Peyer's patch (tissue), 4 donors: ENCODE measurements around the gene RPL11. TPM values are rescaled to one million over a fixed set of nuclear protein-coding genes. Genes with fewer than 3 reads are reported as not detected.

Source experiments
- DNase-seq, 3 donors: peaks; one replicate each; pipeline ENCODE4 v3.0.0-alpha.2; 2017 to 2019
- H3K27ac ChIP-seq, 4 donors: fragments of 200-600 bp; sonication (generic); one replicate each; pipeline ENCODE4 v1.5.1; 2016 to 2019
- H3K27me3 ChIP-seq, 2 donors: fragments of 200-600 bp; sonication (generic); one replicate each; pipeline ENCODE4 v1.5.1; 2019
- H3K36me3 ChIP-seq, 3 donors: fragments of 200-600 bp; sonication (generic); one replicate each; pipeline ENCODE4 v1.5.1; 2016 to 2019
- H3K4me1 ChIP-seq, 4 donors: fragments of 200-600 bp; sonication (generic); one replicate each; pipeline ENCODE4 v1.5.1; 2016 to 2019
- H3K4me3 ChIP-seq, 4 donors: fragments of 200-600 bp; sonication (generic); 1 replicate in 3 of 4; 2 replicates in 1 of 4; pipeline ENCODE4 v1.5.1; 2016 to 2019; ENCODE audit warnings: mild to moderate bottlenecking in 1 of 4
- H3K9me3 ChIP-seq, 4 donors: fragments of 200-600 bp; sonication (generic); one replicate each; pipeline ENCODE4 v1.5.1; 2016 to 2019; ENCODE audit warnings: mild to moderate bottlenecking in 1 of 4
- POLR2A ChIP-seq, 2 donors: fragments of 450-650 bp; IDR thresholded peaks; one replicate each; pipeline ENCODE4 v1.5.1; 2017; ENCODE audit warnings: antibody characterized with exemption in 2 of 2, mild to moderate bottlenecking in 2 of 2, moderate library complexity in 2 of 2
- total RNA-seq, 4 donors: library from RNA; depleted of rRNA; stranded (reverse); fragments of >200 nt; gene quantifications; one replicate each; pipeline ENCODE4 v1.1.0, GENCODE V29; 2016
- TF ChIP-seq, protein P1 (sequence below), 6 experiments: fragments of 450-650 bp in 4 of 6; fragments of 200-600 bp in 2 of 6; sonication (generic) in 1 of 6; IDR thresholded peaks; one replicate each; pipeline ENCODE4 v1.5.1; 2017 to 2019; ENCODE audit warnings: antibody characterized with exemption in 6 of 6, mild to moderate bottlenecking in 3 of 6, moderate library complexity in 1 of 6

The RPL11 gene
- total RNA-seq, 4 donors from 2014 or later, result 339 to 882 (median 437) TPM

DNA sequence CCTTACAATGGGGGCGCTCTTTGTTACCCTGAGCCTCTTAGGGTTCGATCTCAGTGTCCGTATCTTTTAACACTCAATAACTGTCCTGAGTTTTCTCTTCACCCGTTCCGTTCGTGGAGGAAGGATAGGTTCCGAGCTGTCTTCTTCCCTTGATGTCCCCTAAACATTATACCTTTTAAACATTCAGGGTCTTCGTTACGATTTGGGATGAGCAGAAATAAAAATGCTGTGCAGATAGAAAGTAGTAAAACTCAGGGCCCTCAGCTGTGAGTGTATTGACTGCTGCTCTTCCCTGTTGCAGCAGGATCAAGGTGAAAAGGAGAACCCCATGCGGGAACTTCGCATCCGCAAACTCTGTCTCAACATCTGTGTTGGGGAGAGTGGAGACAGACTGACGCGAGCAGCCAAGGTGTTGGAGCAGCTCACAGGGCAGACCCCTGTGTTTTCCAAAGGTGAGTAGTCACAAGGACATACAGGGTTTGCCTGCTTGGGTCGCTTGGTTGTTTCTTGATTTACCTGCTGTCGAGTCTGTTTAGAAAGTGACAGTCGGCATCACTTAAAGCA is 784 bp downstream of the RPL11 start:
- TF ChIP-seq, protein P1, sequence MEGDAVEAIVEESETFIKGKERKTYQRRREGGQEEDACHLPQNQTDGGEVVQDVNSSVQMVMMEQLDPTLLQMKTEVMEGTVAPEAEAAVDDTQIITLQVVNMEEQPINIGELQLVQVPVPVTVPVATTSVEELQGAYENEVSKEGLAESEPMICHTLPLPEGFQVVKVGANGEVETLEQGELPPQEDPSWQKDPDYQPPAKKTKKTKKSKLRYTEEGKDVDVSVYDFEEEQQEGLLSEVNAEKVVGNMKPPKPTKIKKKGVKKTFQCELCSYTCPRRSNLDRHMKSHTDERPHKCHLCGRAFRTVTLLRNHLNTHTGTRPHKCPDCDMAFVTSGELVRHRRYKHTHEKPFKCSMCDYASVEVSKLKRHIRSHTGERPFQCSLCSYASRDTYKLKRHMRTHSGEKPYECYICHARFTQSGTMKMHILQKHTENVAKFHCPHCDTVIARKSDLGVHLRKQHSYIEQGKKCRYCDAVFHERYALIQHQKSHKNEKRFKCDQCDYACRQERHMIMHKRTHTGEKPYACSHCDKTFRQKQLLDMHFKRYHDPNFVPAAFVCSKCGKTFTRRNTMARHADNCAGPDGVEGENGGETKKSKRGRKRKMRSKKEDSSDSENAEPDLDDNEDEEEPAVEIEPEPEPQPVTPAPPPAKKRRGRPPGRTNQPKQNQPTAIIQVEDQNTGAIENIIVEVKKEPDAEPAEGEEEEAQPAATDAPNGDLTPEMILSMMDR (IDR thresholded peaks at IDR 0.05), result no peak
- TF ChIP-seq POLR2A (IDR thresholded peaks at IDR 0.05), result no peak
- peaks cover 0 to 45% (median 0%) of the 10 kb centered on the region in 3 donors for H3K36me3 ChIP-seq
- H3K4me1 ChIP-seq, result peaks cover 0 to 43% (median 11%) of the 10 kb centered on the region in 4 donors
- H3K4me3 ChIP-seq, result peak overlapping the region; percentile 56 to 80 (median 72)
- H3K27me3 ChIP-seq, result no peaks in the 10 kb centered on the region
- DNase-seq, result no peak
- no peaks in the 10 kb centered on the region for H3K9me3 ChIP-seq
- peak overlapping the region; percentile 73 to 82 (median 79) for H3K27ac ChIP-seq

DNA sequence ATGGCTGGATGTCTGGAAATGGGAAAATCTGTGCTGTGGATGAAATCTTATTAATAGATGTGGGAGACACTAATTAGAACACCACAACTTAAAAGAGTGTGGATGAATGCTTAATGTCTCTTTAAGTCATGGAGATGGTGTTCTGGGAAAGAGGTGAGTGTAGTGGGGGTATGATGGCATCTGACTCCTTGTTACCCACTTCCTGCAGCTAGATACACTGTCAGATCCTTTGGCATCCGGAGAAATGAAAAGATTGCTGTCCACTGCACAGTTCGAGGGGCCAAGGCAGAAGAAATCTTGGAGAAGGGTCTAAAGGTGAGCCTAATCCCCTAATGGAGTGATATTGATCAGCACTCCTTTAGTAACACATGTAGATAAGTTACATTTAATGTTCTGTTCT is 2.0 kb downstream of the RPL11 start:
- TF ChIP-seq, protein P1 (IDR thresholded peaks at IDR 0.05), result no peak
- no peak for TF ChIP-seq POLR2A (IDR thresholded peaks at IDR 0.05)
- H3K4me3 ChIP-seq, result peak overlapping the region in 1 of 4 donors; percentile 76
- no peak overlapping the region for H3K27ac ChIP-seq
- H3K4me1 ChIP-seq, result peaks cover 0 to 43% (median 11%) of the 10 kb centered on the region in 4 donors
- H3K36me3 ChIP-seq, result peaks cover 0 to 57% (median 0%) of the 10 kb centered on the region in 3 donors
- no peak for DNase-seq
- no peaks in the 10 kb centered on the region for H3K9me3 ChIP-seq
- no peaks in the 10 kb centered on the region for H3K27me3 ChIP-seq

DNA sequence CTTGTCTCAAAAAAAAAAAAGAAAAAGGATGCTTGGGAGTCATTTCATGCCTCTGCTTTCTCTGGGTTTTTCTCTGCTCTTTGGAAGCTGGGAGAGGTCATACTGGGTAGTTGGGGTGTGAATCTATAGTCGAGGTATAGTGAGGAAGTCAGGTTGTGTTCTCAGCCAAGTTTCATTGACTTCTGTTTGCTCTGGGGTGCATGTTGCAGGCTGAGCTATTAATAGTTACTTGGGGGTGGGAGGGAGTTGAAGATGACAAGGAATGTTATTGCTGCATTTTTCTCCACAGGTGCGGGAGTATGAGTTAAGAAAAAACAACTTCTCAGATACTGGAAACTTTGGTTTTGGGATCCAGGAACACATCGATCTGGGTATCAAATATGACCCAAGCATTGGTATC is 2.8 kb downstream of the RPL11 start:
- Histone ChIP-seq H3K36me3 (peaks cover 0 to 65% (median 0%) of the 10 kb centered on the region in 3 donors), H3K27me3 (no peaks in the 10 kb centered on the region), H3K4me1 (peaks cover 0 to 43% (median 11%) of the 10 kb centered on the region in 4 donors), H3K27ac (no peak overlapping the region), H3K4me3 (no peak overlapping the region), H3K9me3 (no peaks in the 10 kb centered on the region)
- no peak for DNase-seq
- TF ChIP-seq, protein P1 (IDR thresholded peaks at IDR 0.05), result no peak
- no peak for TF ChIP-seq POLR2A (IDR thresholded peaks at IDR 0.05)

DNA sequence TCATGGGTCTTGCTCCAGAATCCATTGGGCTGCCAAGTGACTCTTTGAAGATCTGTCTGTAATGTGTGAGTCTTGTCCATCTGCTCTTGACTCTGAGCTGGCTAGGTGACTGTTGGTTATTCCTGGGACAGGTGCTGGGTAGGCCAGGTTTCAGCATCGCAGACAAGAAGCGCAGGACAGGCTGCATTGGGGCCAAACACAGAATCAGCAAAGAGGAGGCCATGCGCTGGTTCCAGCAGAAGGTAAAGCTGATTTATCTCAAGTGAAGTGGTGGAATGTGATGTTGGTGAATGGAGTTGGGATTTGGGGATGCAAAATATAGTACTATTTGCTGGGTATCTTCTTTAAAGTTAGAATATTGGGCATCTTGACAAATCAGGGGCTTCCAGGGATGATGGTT is 4.1 kb downstream of the RPL11 start:
- TF ChIP-seq POLR2A (IDR thresholded peaks at IDR 0.05), result no peak
- TF ChIP-seq, protein P1 (IDR thresholded peaks at IDR 0.05), result no peak
- Histone ChIP-seq H3K27me3 (no peaks in the 10 kb centered on the region), H3K9me3 (no peaks in the 10 kb centered on the region), H3K27ac (no peak overlapping the region), H3K36me3 (peaks cover 0 to 78% (median 0%) of the 10 kb centered on the region in 3 donors), H3K4me1 (peaks cover 0 to 43% (median 11%) of the 10 kb centered on the region in 4 donors), H3K4me3 (no peak overlapping the region)
- no peak for DNase-seq

DNA sequence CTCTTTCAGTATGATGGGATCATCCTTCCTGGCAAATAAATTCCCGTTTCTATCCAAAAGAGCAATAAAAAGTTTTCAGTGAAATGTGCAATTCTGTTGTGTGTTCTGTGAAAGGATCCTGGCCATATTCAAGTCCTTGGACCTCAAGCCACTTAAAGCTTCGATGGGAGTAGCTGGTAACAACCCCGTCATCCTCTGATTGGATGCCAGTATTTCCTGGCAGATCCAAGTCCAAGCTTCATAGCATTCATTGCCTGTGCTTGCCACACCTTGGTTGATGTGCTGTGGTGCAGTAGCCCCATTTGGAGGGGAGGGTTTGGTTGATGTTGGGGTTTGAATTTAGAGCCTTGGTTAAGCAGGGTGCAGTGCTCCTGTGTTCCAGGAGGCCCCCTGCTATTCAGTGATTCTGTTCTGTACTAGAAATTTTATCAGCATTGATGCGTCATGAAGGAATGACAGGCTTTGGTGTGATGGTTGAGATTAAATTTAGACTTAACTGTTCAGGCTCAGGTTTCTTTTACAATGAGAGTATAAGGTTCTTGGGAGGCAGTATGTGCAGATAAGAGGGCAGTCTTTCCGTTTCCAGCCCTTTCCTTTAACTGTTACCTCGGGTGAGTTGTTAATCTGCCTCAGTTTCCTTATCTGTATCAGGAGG is 4.9 kb downstream of the RPL11 start:
- no peak for DNase-seq
- H3K27ac ChIP-seq, result no peak overlapping the region
- H3K4me1 ChIP-seq, result peaks cover 0 to 43% (median 11%) of the 10 kb centered on the region in 4 donors
- no peaks in the 10 kb centered on the region for H3K27me3 ChIP-seq
- no peaks in the 10 kb centered on the region for H3K9me3 ChIP-seq
- TF ChIP-seq, protein P1 (IDR thresholded peaks at IDR 0.05), result no peak
- no peak for TF ChIP-seq POLR2A (IDR thresholded peaks at IDR 0.05)
- no peak overlapping the region for H3K4me3 ChIP-seq
- H3K36me3 ChIP-seq, result peaks cover 0 to 86% (median 0%) of the 10 kb centered on the region in 3 donors
